KMS-11 (cell line): ENCODE measurements around the gene CTBP2.

ENCODE experiments used
- H2AFZ ChIP-seq: fragments of 200-600 bp; sonication (generic); 2 replicates; pipeline ENCODE4 v1.6.1; 2016; ENCODE audit warnings: antibody characterized with exemption, mixed run types, low read depth
- H3K27ac ChIP-seq: fragments of 200-600 bp; sonication (generic); 2 replicates; pipeline ENCODE4 v1.6.1; 2016; ENCODE audit warnings: mild to moderate bottlenecking, mixed run types
- H3K27me3 ChIP-seq: fragments of 200-600 bp; sonication (generic); 2 replicates; pipeline ENCODE4 v1.6.1; 2017; ENCODE audit warnings: mild to moderate bottlenecking, low read depth, mixed run types, moderate library complexity; ENCODE audit not compliant: insufficient read depth
- H3K36me3 ChIP-seq: fragments of 200-600 bp; sonication (generic); 2 replicates; pipeline ENCODE4 v1.6.1; 2017; ENCODE audit warnings: mild to moderate bottlenecking, mixed run types; ENCODE audit not compliant: insufficient read depth
- H3K4me1 ChIP-seq: fragments of 200-600 bp; sonication (generic); 2 replicates; pipeline ENCODE4 v1.6.1; 2016; ENCODE audit warnings: mild to moderate bottlenecking, low read depth, mixed run types; ENCODE audit not compliant: poor library complexity, severe bottlenecking
- H3K4me2 ChIP-seq: fragments of 200-600 bp; sonication (generic); 2 replicates; pipeline ENCODE4 v1.7.0; 2016; ENCODE audit warnings: mild to moderate bottlenecking, mixed run types
- H3K4me3 ChIP-seq: fragments of 200-600 bp; sonication (generic); IDR thresholded peaks from 2 replicates; pipeline ENCODE4 v1.6.1; 2017; ENCODE audit warnings: low read depth, low read length, mixed read lengths; ENCODE audit not compliant: insufficient read depth
- H3K79me2 ChIP-seq: fragments of 200-600 bp; sonication (generic); 2 replicates; pipeline ENCODE4 v1.6.1; 2016; ENCODE audit warnings: low read depth, mixed run types; ENCODE audit not compliant: insufficient read depth
- H3K9ac ChIP-seq: fragments of 200-600 bp; sonication (generic); 2 replicates; pipeline ENCODE4 v1.6.1; 2016; ENCODE audit warnings: mild to moderate bottlenecking, mixed run types
- H4K20me1 ChIP-seq: fragments of 200-600 bp; sonication (generic); 2 replicates; pipeline ENCODE4 v1.6.1; 2016; ENCODE audit warnings: mild to moderate bottlenecking, mixed run types; ENCODE audit not compliant: insufficient read depth
- TF ChIP-seq, protein P1 (sequence below): fragments of 200-600 bp; sonication (generic); conservative IDR thresholded peaks from 2 replicates; pipeline ENCODE4 v1.6.1; 2017; ENCODE audit warnings: low read depth, mild to moderate bottlenecking, antibody characterized with exemption, low read length, moderate library complexity, mixed read lengths

The CTBP2 gene

DNA sequence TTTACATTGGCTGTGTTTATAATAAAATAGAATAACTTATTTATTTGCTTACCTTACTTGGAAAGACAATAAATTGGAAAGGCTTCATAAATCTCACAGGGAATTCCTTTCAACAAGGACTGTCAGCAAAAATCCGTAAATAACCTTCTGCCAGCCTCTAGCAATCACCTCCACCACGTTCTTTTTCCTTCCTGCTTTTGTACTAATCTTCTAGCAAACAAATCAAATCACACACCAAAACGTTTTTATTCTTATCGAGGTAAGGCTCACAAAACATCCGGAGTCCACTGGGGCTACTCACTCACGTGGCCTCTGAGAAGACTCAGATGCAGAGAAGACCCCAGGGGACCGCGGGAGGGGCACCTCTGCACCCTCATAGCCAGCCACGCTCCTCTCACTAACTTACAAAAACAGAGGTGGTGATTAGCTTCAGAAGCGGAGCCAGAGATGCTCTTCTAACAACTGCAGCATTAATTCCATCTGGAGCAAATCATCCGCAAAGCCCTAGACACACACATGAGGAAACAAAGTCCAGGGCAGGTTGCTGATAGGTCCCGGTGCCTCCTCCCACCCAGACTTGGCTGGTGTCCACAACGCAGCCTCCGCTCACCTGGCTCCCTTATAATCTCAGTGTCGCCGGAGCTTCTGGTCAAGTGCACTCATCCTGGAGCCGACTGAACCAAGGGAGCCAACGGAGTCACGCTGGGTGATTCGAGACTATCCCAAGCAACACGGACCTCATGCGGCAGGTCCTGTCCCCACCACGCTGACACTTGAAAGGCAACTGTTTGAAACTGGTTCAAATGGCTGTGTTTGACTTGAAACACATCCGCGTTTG is 22.5 kb downstream of the CTBP2 start:
- H3K79me2 ChIP-seq: peaks cover 6% of the 10 kb centered on the region; the same call in 1 of the 2 replicates
- no peaks in the 10 kb centered on the region for H3K27me3 ChIP-seq
- H3K4me2 ChIP-seq: no peak overlapping the region
- no peaks in the 10 kb centered on the region for H4K20me1 ChIP-seq
- no peak overlapping the region for H3K27ac ChIP-seq
- H3K4me3 ChIP-seq: no peak overlapping the region
- no peak overlapping the region for H3K9ac ChIP-seq
- H3K4me1 ChIP-seq: no peaks in the 10 kb centered on the region
- no peak overlapping the region for H2AFZ ChIP-seq
- no peaks in the 10 kb centered on the region for H3K36me3 ChIP-seq
- TF ChIP-seq, protein P1, sequence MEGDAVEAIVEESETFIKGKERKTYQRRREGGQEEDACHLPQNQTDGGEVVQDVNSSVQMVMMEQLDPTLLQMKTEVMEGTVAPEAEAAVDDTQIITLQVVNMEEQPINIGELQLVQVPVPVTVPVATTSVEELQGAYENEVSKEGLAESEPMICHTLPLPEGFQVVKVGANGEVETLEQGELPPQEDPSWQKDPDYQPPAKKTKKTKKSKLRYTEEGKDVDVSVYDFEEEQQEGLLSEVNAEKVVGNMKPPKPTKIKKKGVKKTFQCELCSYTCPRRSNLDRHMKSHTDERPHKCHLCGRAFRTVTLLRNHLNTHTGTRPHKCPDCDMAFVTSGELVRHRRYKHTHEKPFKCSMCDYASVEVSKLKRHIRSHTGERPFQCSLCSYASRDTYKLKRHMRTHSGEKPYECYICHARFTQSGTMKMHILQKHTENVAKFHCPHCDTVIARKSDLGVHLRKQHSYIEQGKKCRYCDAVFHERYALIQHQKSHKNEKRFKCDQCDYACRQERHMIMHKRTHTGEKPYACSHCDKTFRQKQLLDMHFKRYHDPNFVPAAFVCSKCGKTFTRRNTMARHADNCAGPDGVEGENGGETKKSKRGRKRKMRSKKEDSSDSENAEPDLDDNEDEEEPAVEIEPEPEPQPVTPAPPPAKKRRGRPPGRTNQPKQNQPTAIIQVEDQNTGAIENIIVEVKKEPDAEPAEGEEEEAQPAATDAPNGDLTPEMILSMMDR: no peak

DNA sequence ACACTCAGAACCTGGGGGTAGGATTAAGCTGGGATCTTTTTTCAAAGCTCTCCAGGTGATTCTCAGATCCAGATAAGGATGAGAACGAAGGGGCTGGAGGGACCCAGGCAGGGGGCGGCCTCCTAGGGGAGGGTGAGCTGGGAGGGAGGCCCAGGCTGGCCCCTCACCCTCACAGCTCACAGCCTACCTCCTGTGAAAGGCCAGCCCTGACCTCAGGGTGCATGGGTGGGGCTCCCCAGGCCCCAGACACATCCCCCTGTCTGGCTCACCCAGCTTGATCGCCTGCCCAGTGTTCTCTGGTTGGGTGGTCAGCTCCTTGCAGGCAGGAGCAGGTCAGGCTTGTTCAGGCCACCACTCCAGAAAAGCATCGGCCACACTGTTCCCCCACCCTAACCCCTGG is 24.3 kb downstream of the CTBP2 start:
- TF ChIP-seq, protein P1: no peak
- no peak overlapping the region for H3K4me3 ChIP-seq
- H3K9ac ChIP-seq: no peak overlapping the region
- H3K27ac ChIP-seq: no peak overlapping the region
- H3K36me3 ChIP-seq: no peaks in the 10 kb centered on the region
- H3K27me3 ChIP-seq: no peaks in the 10 kb centered on the region
- no peak overlapping the region for H2AFZ ChIP-seq
- peaks cover 6% of the 10 kb centered on the region; the same call in 1 of the 2 replicates for H3K79me2 ChIP-seq
- peaks cover 3% of the 10 kb centered on the region for H3K4me1 ChIP-seq
- no peaks in the 10 kb centered on the region for H4K20me1 ChIP-seq
- H3K4me2 ChIP-seq: no peak overlapping the region

DNA sequence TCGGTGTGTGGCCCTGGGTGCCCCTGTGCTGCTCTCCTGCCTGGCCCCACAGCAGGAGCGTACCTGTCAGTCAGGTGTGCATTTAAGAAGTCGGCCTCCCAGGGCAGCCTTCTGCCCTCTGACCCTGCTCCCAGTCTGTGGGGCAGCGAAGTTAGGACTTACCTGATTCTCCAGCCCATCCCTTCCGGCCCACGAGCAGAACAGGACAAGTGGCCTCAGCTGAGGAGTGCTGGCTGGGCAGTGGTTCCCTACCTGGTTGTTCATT is 24.7 kb downstream of the CTBP2 start:
- Histone ChIP-seq H3K4me1 (peaks cover 3% of the 10 kb centered on the region), H4K20me1 (no peaks in the 10 kb centered on the region), H3K36me3 (no peaks in the 10 kb centered on the region), H3K9ac (no peak overlapping the region), H2AFZ (no peak overlapping the region), H3K4me2 (no peak overlapping the region), H3K79me2 (peaks cover 6% of the 10 kb centered on the region; the same call in 1 of the 2 replicates), H3K27me3 (no peaks in the 10 kb centered on the region), H3K27ac (no peak overlapping the region), H3K4me3 (no peak overlapping the region)
- TF ChIP-seq, protein P1: no peak

DNA sequence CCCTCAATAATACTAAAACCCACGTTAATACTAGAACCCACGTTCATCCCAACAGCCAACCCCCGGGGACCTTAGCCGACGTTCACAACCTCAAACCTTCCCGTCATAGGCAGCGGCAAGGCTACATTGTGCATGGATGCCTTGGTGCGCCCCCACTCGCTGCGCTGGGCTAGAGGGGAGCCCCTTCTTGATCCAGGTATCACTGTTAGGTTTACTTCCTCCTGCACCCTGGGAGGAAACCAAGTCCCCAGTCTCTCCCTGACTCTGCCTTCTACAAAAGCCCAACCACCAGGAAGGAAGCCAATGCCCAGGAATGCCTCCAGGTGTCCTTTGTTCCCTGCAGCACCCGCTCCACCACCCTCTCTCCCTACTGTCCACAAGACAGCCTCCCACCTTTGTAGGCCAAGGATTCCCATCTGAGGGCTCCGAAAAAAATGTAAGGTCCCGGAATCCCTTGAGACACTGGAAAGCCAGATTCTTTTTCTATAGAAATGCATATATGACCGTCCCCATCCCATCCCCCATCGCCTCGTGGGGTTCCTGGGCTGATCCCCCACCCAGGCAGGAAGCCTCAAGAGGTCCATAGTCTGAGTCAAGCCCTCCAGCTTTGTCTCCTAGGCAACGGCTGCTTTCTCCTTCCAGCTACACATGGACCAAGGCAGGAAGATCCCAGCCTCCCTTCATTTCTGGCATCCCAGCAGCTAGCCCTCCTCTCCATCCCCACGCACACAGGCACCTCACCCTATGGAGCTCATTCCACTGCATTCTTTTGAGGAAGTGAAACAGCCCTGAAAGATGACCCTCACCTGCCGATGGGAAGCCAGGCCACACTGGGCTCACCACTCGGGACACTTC is 25.2 kb downstream of the CTBP2 start:
- Histone ChIP-seq H3K36me3 (no peaks in the 10 kb centered on the region), H2AFZ (no peak overlapping the region), H3K79me2 (peaks cover 6% of the 10 kb centered on the region; the same call in 1 of the 2 replicates), H3K9ac (no peak overlapping the region), H3K27me3 (no peaks in the 10 kb centered on the region), H3K27ac (no peak overlapping the region), H3K4me2 (no peak overlapping the region), H4K20me1 (no peaks in the 10 kb centered on the region), H3K4me1 (peaks cover 3% of the 10 kb centered on the region), H3K4me3 (no peak overlapping the region)
- TF ChIP-seq, protein P1: no peak
